ENCODE measurements around the gene TRABD. TPM values are rescaled to one million over a fixed set of nuclear protein-coding genes. Genes with fewer than 3 reads are reported as not detected.
A peak's percentile ranks its signal among the peaks of the same experiment; 100 is the strongest.

The TRABD gene
- total and polyA plus RNA-seq, 2 donors (not counting 1 experiment from before 2014, with no cell fraction given), result 11.8 to 17.2 TPM

DNA sequence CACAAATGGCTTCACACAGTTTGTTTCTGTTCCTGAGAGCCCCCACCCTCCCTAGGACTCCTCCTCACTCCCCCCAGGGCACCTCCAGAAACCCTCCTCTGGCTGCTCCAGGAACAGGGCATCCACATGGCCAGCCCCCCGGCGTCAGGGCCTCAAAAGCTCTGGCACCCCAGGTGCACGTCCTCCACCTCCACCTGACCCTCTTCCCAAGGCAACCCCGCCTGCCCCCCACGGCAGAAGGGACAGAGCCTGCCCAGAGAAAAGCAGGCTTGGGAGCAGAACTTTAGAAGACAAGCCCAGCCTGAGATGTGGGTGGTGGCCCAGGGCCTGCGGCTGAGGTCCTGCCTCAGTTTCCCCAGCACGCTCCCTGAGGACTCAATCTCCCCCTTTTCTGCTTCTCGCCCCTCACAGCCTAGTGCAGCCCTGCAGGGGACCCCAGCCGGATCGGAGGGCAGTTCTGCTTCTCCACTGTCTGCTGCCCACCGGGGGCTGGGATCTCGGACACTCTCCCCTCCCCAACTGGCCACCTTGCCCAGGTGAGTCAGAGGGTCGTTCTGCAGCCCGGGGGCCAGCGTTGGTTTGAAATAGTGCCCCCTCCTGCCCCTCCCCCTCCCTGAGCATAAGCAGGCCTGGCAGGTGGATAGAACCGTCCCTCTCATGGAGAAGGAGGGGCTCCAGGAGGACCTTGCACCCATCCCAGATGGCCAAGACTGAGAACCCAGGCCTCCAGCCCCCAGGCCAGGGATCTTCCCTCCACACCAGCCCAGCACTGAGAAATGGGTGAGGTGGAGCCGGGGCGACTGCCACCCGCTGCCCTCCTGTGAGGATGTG lies 2.4 kb upstream of the TRABD start:
- no peak for DNase-seq (ENCODE audit: low read depth in 2 of 2)
- H3K9ac ChIP-seq (ENCODE audit: insufficient read depth, low read length), result no peak overlapping the region
- no peaks in the 10 kb centered on the region for H4K20me1 ChIP-seq (ENCODE audit: control insufficient read depth, extremely low read depth, insufficient read depth, low read length)
- no peaks in the 10 kb centered on the region for H3K9me3 ChIP-seq (ENCODE audit: control insufficient read depth, insufficient read depth, low read depth, low read length)
- no peak overlapping the region for H3K4me2 ChIP-seq (ENCODE audit: extremely low read depth, insufficient read depth, low read length)
- TF ChIP-seq, protein P1, sequence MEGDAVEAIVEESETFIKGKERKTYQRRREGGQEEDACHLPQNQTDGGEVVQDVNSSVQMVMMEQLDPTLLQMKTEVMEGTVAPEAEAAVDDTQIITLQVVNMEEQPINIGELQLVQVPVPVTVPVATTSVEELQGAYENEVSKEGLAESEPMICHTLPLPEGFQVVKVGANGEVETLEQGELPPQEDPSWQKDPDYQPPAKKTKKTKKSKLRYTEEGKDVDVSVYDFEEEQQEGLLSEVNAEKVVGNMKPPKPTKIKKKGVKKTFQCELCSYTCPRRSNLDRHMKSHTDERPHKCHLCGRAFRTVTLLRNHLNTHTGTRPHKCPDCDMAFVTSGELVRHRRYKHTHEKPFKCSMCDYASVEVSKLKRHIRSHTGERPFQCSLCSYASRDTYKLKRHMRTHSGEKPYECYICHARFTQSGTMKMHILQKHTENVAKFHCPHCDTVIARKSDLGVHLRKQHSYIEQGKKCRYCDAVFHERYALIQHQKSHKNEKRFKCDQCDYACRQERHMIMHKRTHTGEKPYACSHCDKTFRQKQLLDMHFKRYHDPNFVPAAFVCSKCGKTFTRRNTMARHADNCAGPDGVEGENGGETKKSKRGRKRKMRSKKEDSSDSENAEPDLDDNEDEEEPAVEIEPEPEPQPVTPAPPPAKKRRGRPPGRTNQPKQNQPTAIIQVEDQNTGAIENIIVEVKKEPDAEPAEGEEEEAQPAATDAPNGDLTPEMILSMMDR (conservative IDR thresholded peaks at IDR 0.05 in 1 of 2, IDR thresholded peaks at IDR 0.05 in 1 of 2; ENCODE audit: low read depth in 1 of 2, low read length in 2 of 2), result no peak
- no peak for TF ChIP-seq EZH2 (IDR thresholded peaks at IDR 0.05; ENCODE audit: low read length, missing control alignments)
- no peaks in the 10 kb centered on the region for H3K27me3 ChIP-seq (ENCODE audit: control insufficient read depth, insufficient read depth, low read length)
- H2AFZ ChIP-seq (ENCODE audit: low read length), result no peak overlapping the region
- H3K4me3 ChIP-seq (replicated peaks in 1 of 4; ENCODE audit: control extremely low read depth in 1 of 4, insufficient read depth in 1 of 4, low read depth in 3 of 4, low read length in 4 of 4), result no peak overlapping the region
- peaks cover 9% of the 10 kb centered on the region for H3K79me2 ChIP-seq (ENCODE audit: control insufficient read depth, insufficient read depth, low read length)
- H3K27ac ChIP-seq (ENCODE audit: insufficient read depth, low read length), result no peak overlapping the region
- no peaks in the 10 kb centered on the region for H3K36me3 ChIP-seq (ENCODE audit: control insufficient read depth, insufficient read depth, low read length)
- peaks cover 5% of the 10 kb centered on the region for H3K4me1 ChIP-seq (ENCODE audit: control insufficient read depth, extremely low read depth, insufficient read depth, low read length)

DNA sequence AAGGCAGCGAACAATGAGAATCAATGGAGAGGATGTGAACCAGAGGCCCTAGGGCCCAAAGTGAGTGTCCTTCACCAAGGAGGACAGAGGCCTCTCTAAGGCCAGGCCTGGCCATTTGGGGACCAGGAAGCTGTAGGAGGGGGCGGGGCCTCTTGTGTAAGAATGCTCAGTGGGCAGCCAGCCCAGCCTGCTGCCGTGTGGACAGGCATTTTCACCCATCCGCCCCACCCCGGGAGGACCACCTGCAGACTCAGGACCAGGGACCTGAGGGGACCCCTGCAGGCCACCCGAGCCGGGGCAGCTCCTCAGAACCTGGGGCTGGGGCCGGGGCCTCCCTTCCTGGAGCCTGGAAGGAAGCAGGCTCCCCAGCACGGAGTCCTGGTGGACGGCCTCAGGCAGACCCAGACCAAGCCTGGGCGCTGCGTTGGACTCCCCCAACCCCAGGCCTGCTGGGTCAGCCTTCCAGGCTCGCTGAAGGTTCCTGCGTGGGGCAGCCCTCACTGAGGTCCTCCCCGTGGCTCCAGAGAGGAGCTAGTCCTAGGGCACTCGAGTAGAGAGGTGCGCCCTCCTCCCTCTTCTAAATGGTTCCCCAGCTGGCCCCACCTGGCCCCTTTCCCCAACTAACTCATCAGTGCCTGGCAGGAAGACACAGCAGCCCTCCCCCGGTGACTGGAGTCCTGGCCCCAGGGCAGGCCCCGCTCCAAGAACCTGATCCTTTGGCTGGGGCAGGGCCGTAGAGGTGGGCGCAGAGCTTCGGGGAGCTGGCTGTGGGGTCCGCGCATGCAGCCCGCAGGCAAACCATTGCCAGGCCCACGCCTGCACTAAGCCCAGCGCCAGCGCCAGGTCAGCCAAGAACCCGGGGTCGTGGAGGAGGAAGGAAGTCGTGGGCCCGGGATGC lies 1.5 kb upstream of the TRABD start:
- Histone ChIP-seq H3K9ac (ENCODE audit: insufficient read depth, low read length) (no peak overlapping the region), H3K36me3 (ENCODE audit: control insufficient read depth, insufficient read depth, low read length) (peaks cover 5% of the 10 kb centered on the region), H4K20me1 (ENCODE audit: control insufficient read depth, extremely low read depth, insufficient read depth, low read length) (no peaks in the 10 kb centered on the region), H3K27me3 (ENCODE audit: control insufficient read depth, insufficient read depth, low read length) (no peaks in the 10 kb centered on the region), H3K9me3 (ENCODE audit: control insufficient read depth, insufficient read depth, low read depth, low read length) (no peaks in the 10 kb centered on the region), H2AFZ (ENCODE audit: low read length) (peak overlapping the region; percentile 23), H3K4me3 (replicated peaks in 1 of 4; ENCODE audit: control extremely low read depth in 1 of 4, insufficient read depth in 1 of 4, low read depth in 3 of 4, low read length in 4 of 4) (no peak overlapping the region), H3K79me2 (ENCODE audit: control insufficient read depth, insufficient read depth, low read length) (peaks cover 16% of the 10 kb centered on the region), H3K4me1 (ENCODE audit: control insufficient read depth, extremely low read depth, insufficient read depth, low read length) (peaks cover 5% of the 10 kb centered on the region), H3K4me2 (ENCODE audit: extremely low read depth, insufficient read depth, low read length) (peak overlapping the region; percentile 5), H3K27ac (ENCODE audit: insufficient read depth, low read length) (no peak overlapping the region)
- TF ChIP-seq, protein P1 (conservative IDR thresholded peaks at IDR 0.05 in 1 of 2, IDR thresholded peaks at IDR 0.05 in 1 of 2; ENCODE audit: low read depth in 1 of 2, low read length in 2 of 2), result no peak
- TF ChIP-seq EZH2 (IDR thresholded peaks at IDR 0.05; ENCODE audit: low read length, missing control alignments), result no peak
- peak; percentile 51 for DNase-seq (ENCODE audit: low read depth in 2 of 2)

DNA sequence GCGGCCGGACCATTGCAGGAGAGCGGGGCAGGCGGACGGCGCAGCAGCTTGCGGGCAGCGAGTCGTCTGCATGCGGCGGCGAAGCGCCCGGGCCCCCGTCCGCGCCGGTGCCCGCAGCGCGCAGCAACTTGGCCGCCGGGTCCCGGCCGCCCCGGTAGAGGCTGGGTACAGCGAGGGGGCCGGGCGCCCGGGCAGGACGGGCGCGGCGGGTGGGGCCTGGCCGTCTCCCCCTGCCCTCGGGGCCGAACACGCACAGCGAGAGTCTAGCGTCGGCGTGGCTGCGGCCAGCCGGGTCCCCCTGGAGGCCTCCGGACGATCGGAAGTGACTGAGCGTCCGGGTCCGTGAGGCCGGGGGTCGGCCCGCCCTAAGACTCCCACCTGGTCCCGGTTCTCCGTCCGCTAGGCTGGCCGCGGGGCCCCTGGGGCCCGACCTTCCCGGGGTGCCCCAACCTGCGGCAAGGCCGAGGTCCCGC lies 775 bp upstream of the TRABD start:
- Histone ChIP-seq H3K9me3 (ENCODE audit: control insufficient read depth, insufficient read depth, low read depth, low read length) (no peaks in the 10 kb centered on the region), H2AFZ (ENCODE audit: low read length) (peak overlapping the region; percentile 96), H3K27ac (ENCODE audit: insufficient read depth, low read length) (no peak overlapping the region), H3K9ac (ENCODE audit: insufficient read depth, low read length) (peak overlapping the region; percentile 53), H3K79me2 (ENCODE audit: control insufficient read depth, insufficient read depth, low read length) (peaks cover 19% of the 10 kb centered on the region), H3K4me3 (replicated peaks in 1 of 4; ENCODE audit: control extremely low read depth in 1 of 4, insufficient read depth in 1 of 4, low read depth in 3 of 4, low read length in 4 of 4) (peak overlapping the region; percentile 41 to 58 (median 48)), H3K4me2 (ENCODE audit: extremely low read depth, insufficient read depth, low read length) (peak overlapping the region; percentile 87), H4K20me1 (ENCODE audit: control insufficient read depth, extremely low read depth, insufficient read depth, low read length) (no peaks in the 10 kb centered on the region), H3K27me3 (ENCODE audit: control insufficient read depth, insufficient read depth, low read length) (no peaks in the 10 kb centered on the region), H3K4me1 (ENCODE audit: control insufficient read depth, extremely low read depth, insufficient read depth, low read length) (peaks cover 10% of the 10 kb centered on the region), H3K36me3 (ENCODE audit: control insufficient read depth, insufficient read depth, low read length) (peaks cover 5% of the 10 kb centered on the region)
- DNase-seq (ENCODE audit: low read depth in 2 of 2), result no peak
- TF ChIP-seq, protein P1 (conservative IDR thresholded peaks at IDR 0.05 in 1 of 2, IDR thresholded peaks at IDR 0.05 in 1 of 2; ENCODE audit: low read depth in 1 of 2, low read length in 2 of 2), result no peak

Measured in fibroblast of lung (primary cell).